H1 (cell line): ENCODE measurements around the gene ELMO1. TPM values are rescaled to one million over a fixed set of nuclear protein-coding genes. Genes with fewer than 3 reads are reported as not detected.

Experiments used
- ATF2 ChIP-seq: IDR thresholded peaks from 2 replicates; pipeline ENCODE4 v1.6.1; 2012; ENCODE audit warnings: low read length, inconsistent platforms
- CEBPB ChIP-seq: IDR thresholded peaks from 2 replicates; pipeline ENCODE4 v1.6.1; 2012; ENCODE audit warnings: low read depth, low read length
- E2F6 ChIP-seq: IDR thresholded peaks from 2 replicates; pipeline ENCODE4 v1.6.1; 2012; ENCODE audit warnings: inconsistent platforms
- EP300 ChIP-seq, 2 experiments: IDR thresholded peaks; 1 replicate in 1 of 2; 2 replicates in 1 of 2; pipeline ENCODE4 v1.6.1; 2011 to 2012; ENCODE audit warnings: low read depth in 2 of 2, low read length in 2 of 2, mild to moderate bottlenecking in 2 of 2, borderline replicate concordance in 1 of 2, inconsistent platforms in 1 of 2, moderate library complexity in 1 of 2
- RAD21 ChIP-seq, 2 experiments: IDR thresholded peaks in 1 of 2; conservative IDR thresholded peaks in 1 of 2; 2 replicates each; pipeline ENCODE4 v1.6.1; 2011; ENCODE audit warnings: low read depth in 2 of 2, low read length in 2 of 2, improper control_type of control experiment in 1 of 2, inconsistent platforms in 1 of 2, mild to moderate bottlenecking in 1 of 2, moderate library complexity in 1 of 2
- SP2 ChIP-seq: IDR thresholded peaks from 2 replicates; pipeline ENCODE4 v1.6.1; 2012; ENCODE audit warnings: mild to moderate bottlenecking, low read length, inconsistent platforms
- TCF12 ChIP-seq: IDR thresholded peaks from 2 replicates; pipeline ENCODE4 v1.6.1; 2011; ENCODE audit warnings: low read depth, mild to moderate bottlenecking, low read length
- polyA plus RNA-seq, 7 experiments: library from polyadenylated mRNA; depleted of rRNA in 3 of 7; stranded (reverse) in 5 of 7; unstranded in 2 of 7; fragments of >200 nt in 5 of 7; fragments of 200-250 nt in 2 of 7; gene quantifications; 1 replicate in 5 of 7; 2 replicates in 1 of 7; 4 replicates in 1 of 7; pipeline versions ENCODE4 v1.2.1 to v1.2.3, GENCODE V29; 2011 to 2013; ENCODE audit warnings: missing spikeins in 2 of 7, mixed read lengths in 2 of 7
- total RNA-seq: library from RNA; stranded (reverse); fragmentation: NEBNext Ultra II Directional; extraction: Animal tissue kit (Norgen Biotek cat#: 25700); gene quantifications from 2 replicates; pipeline ENCODE4 v1.2.1, GENCODE V29; 2021
- TF ChIP-seq, protein P1 (sequence below): fragments of 300-600 bp; sonication (generic); IDR thresholded peaks from 2 replicates; pipeline ENCODE4 v1.7.1; 2012; ENCODE audit warnings: low read length, moderate library complexity, mild to moderate bottlenecking, inconsistent platforms; ENCODE audit not compliant: insufficient replicate concordance

ELMO1 gene
- total and polyA plus RNA-seq, 2 of the 8 experiments (the other 6 are each of a cell fraction or from before 2014, with no cell fraction given): 18.4 to 21.0 TPM

- TF ChIP-seq, protein P1, sequence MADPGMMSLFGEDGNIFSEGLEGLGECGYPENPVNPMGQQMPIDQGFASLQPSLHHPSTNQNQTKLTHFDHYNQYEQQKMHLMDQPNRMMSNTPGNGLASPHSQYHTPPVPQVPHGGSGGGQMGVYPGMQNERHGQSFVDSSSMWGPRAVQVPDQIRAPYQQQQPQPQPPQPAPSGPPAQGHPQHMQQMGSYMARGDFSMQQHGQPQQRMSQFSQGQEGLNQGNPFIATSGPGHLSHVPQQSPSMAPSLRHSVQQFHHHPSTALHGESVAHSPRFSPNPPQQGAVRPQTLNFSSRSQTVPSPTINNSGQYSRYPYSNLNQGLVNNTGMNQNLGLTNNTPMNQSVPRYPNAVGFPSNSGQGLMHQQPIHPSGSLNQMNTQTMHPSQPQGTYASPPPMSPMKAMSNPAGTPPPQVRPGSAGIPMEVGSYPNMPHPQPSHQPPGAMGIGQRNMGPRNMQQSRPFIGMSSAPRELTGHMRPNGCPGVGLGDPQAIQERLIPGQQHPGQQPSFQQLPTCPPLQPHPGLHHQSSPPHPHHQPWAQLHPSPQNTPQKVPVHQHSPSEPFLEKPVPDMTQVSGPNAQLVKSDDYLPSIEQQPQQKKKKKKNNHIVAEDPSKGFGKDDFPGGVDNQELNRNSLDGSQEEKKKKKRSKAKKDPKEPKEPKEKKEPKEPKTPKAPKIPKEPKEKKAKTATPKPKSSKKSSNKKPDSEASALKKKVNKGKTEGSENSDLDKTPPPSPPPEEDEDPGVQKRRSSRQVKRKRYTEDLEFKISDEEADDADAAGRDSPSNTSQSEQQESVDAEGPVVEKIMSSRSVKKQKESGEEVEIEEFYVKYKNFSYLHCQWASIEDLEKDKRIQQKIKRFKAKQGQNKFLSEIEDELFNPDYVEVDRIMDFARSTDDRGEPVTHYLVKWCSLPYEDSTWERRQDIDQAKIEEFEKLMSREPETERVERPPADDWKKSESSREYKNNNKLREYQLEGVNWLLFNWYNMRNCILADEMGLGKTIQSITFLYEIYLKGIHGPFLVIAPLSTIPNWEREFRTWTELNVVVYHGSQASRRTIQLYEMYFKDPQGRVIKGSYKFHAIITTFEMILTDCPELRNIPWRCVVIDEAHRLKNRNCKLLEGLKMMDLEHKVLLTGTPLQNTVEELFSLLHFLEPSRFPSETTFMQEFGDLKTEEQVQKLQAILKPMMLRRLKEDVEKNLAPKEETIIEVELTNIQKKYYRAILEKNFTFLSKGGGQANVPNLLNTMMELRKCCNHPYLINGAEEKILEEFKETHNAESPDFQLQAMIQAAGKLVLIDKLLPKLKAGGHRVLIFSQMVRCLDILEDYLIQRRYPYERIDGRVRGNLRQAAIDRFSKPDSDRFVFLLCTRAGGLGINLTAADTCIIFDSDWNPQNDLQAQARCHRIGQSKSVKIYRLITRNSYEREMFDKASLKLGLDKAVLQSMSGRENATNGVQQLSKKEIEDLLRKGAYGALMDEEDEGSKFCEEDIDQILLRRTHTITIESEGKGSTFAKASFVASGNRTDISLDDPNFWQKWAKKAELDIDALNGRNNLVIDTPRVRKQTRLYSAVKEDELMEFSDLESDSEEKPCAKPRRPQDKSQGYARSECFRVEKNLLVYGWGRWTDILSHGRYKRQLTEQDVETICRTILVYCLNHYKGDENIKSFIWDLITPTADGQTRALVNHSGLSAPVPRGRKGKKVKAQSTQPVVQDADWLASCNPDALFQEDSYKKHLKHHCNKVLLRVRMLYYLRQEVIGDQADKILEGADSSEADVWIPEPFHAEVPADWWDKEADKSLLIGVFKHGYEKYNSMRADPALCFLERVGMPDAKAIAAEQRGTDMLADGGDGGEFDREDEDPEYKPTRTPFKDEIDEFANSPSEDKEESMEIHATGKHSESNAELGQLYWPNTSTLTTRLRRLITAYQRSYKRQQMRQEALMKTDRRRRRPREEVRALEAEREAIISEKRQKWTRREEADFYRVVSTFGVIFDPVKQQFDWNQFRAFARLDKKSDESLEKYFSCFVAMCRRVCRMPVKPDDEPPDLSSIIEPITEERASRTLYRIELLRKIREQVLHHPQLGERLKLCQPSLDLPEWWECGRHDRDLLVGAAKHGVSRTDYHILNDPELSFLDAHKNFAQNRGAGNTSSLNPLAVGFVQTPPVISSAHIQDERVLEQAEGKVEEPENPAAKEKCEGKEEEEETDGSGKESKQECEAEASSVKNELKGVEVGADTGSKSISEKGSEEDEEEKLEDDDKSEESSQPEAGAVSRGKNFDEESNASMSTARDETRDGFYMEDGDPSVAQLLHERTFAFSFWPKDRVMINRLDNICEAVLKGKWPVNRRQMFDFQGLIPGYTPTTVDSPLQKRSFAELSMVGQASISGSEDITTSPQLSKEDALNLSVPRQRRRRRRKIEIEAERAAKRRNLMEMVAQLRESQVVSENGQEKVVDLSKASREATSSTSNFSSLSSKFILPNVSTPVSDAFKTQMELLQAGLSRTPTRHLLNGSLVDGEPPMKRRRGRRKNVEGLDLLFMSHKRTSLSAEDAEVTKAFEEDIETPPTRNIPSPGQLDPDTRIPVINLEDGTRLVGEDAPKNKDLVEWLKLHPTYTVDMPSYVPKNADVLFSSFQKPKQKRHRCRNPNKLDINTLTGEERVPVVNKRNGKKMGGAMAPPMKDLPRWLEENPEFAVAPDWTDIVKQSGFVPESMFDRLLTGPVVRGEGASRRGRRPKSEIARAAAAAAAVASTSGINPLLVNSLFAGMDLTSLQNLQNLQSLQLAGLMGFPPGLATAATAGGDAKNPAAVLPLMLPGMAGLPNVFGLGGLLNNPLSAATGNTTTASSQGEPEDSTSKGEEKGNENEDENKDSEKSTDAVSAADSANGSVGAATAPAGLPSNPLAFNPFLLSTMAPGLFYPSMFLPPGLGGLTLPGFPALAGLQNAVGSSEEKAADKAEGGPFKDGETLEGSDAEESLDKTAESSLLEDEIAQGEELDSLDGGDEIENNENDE: no peak
- no peak for TF ChIP-seq RAD21 (IDR thresholded peaks at IDR 0.05 in 1 of 2, conservative IDR thresholded peaks at IDR 0.05 in 1 of 2; ENCODE audit: low read depth in 2 of 2, low read length in 2 of 2)
- TF ChIP-seq ATF2: no peak
- no peak for TF ChIP-seq EP300 (IDR thresholded peaks at IDR 0.05; ENCODE audit: borderline replicate concordance in 1 of 2, low read depth in 2 of 2, low read length in 2 of 2)
- TF ChIP-seq E2F6: no peak
- no peak for TF ChIP-seq CEBPB
- TF ChIP-seq TCF12: no peak
- TF ChIP-seq SP2: no peak
Measured at GRCh38 chr7:37076668-37077067, 372.0 kb downstream of the ELMO1 start (continued).
